GM18858 (cell line): Measurements from ENCODE around the gene RASGRF1.
"Not testable (repeated sequence)": the region's sequence is repeated elsewhere in the genome, so short reads cannot be mapped to it uniquely, and the experiment has no call there.

Source experiments
- ATAC-seq: cut with Tn5 transposase; IDR thresholded peaks from one replicate; pipeline ENCODE4 v1.9.1; 2021; ENCODE audit not compliant: unreplicated experiment

Gene RASGRF1, protein sequence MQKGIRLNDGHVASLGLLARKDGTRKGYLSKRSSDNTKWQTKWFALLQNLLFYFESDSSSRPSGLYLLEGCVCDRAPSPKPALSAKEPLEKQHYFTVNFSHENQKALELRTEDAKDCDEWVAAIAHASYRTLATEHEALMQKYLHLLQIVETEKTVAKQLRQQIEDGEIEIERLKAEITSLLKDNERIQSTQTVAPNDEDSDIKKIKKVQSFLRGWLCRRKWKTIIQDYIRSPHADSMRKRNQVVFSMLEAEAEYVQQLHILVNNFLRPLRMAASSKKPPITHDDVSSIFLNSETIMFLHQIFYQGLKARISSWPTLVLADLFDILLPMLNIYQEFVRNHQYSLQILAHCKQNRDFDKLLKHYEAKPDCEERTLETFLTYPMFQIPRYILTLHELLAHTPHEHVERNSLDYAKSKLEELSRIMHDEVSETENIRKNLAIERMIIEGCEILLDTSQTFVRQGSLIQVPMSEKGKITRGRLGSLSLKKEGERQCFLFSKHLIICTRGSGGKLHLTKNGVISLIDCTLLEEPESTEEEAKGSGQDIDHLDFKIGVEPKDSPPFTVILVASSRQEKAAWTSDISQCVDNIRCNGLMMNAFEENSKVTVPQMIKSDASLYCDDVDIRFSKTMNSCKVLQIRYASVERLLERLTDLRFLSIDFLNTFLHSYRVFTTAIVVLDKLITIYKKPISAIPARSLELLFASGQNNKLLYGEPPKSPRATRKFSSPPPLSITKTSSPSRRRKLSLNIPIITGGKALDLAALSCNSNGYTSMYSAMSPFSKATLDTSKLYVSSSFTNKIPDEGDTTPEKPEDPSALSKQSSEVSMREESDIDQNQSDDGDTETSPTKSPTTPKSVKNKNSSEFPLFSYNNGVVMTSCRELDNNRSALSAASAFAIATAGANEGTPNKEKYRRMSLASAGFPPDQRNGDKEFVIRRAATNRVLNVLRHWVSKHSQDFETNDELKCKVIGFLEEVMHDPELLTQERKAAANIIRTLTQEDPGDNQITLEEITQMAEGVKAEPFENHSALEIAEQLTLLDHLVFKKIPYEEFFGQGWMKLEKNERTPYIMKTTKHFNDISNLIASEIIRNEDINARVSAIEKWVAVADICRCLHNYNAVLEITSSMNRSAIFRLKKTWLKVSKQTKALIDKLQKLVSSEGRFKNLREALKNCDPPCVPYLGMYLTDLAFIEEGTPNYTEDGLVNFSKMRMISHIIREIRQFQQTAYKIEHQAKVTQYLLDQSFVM (N-terminal part only)

GRCh38 chr15:79090487-79091203, at the start of gene RASGRF1:
RASGRF1 (minus strand) TSS chr15:79090780; CDS start chr15:79090498, 282 bp downstream.
- ATAC-seq = no peak

DNA sequence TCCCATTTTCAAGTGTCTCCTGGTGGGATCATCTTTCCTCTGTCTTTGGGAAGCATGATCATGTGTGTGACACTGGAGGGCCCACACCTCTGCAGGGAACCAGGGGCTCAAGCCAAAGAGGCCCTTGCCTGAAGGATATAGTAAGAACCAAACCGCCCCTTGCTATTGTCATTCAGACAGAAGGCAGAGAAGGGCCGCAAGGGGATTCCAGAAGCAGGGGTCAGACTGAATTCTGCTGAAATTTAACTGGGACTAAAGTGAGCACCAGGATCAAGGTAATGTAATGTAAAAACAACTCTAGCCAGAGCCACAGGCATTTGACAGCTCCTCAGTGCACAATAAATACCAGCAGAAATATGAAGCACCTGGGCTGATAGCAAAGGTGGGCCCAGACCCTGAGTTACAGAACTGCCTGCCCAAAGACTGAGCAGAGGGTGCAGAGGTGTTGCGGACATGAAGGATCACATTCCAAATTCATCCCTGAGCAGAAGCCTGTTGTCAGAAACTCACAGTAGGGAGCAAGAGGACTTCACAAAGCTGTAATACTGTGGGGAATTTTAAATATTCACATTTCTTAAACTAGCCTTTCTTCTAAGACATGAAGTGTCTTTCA, 46.0 kb upstream of the RASGRF1 start:
- ATAC-seq = no peak

DNA sequence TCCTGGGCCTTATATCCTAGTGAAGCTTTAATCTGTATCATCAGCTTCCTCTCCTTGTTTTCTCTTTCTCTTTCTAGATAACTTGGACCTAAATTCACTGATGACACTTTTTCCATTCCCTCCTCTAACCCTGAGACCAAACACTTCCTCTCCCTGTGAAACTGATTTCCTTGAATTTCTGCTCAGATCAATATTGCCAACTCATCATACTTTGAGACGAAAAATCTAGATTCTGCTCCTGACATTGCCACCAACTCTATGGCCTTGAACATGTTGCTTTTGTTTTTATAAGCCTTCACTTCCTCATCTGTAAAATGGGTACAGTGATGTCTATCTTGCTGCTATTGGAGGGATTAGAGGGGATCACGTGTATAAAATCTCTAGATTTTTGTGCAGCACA, 42.7 kb upstream of the RASGRF1 start:
- no peak for ATAC-seq

DNA sequence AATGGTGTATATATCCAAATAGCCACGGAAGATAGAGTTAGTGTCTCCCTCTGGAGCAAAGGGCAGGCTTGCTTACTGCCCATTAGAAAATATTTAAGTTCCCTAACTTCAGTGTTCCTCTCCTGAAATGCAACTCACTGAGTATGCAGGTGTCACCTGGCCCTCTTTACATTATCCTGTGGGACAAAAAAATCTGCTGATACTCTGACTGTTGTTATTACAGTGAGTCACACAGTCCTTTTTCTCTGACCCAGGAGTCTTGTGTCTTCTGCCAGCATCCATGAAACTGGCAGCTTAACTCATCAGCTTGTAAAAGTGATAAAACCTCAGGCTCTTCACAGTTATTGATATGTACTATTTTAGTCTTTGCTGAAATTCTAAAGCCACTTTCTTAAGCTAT, 42.2 kb upstream of the RASGRF1 start:
- ATAC-seq = no peak

GRCh38 chr15:79132361-79132760, 41.8 kb upstream of the RASGRF1 start:
- ATAC-seq = no peak

GRCh38 chr15:79130535-79131130, 40.1 kb upstream of the RASGRF1 start:
- ATAC-seq = no peak

GRCh38 chr15:79129235-79129634, 38.7 kb upstream of the RASGRF1 start:
- no peak for ATAC-seq

DNA sequence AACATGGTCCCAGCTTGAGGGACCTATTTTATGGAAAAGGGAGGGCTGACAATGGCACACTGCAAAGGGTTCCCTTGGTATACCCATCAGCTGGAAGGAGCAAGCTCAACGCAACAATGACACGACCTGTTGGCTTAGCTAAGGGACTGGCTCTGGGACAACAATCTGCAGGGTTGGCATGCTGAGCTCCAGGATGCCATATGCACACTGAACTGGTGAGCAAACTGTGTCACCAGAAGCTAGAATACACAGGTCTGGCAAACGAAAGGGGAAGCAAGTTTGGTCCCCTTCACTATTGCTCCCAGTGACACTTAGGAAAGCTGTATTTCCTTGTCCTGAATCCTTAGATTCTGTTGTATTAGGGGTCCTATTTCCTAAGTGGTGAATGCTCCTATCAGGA, 38.0 kb upstream of the RASGRF1 start:
- no peak for ATAC-seq

- ATAC-seq = no peak
These were observed 33.8 kb upstream of the RASGRF1 start for GRCh38 chr15:79124388-79124787.

GRCh38 chr15:79122991-79123390, 32.4 kb upstream of the RASGRF1 start:
- ATAC-seq = no peak

GRCh38 chr15:79122391-79122790, 31.8 kb upstream of the RASGRF1 start:
- no peak for ATAC-seq

GRCh38 chr15:79121571-79121970, 31.0 kb upstream of the RASGRF1 start:
- ATAC-seq = no peak

DNA sequence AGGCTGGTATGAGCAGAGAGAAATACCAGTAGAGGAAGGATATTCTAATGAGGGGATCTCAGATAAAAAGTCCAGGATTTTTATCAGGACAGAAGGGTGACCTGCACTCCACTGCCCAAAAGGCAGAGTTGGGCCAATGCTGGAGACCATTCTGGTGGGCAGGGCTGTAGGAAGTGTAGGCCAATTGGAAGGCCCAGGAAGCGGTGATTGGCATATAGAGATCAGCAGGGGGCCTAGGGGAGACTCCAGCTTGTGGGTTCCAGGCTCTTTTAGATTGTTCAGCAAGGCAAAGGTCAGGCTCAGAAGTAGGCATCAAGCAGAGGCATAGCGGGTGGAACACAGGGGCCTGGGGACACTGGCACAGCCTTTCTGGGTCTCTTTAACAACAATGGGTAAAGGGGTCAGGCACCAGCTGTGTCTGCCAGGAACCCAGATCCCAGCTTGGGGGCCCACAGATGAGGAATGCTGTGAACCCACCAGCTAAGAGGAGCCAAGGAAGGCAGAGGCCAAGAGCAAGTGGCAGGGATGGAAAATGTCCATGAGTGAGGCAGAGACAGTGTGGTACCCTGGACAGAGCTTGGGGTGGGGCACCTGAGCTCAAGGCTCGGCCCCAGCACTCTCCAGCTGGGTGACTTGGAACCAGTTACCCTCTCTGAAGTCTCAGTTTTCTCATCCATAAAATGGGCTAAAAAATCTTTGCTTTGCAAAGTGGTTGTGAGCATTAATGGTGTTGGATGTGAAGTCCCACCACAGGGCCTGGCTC, 27.0 kb upstream of the RASGRF1 start:
- no peak for ATAC-seq

- ATAC-seq = no peak
These were observed 26.2 kb upstream of the RASGRF1 start for GRCh38 chr15:79116771-79117170.

DNA sequence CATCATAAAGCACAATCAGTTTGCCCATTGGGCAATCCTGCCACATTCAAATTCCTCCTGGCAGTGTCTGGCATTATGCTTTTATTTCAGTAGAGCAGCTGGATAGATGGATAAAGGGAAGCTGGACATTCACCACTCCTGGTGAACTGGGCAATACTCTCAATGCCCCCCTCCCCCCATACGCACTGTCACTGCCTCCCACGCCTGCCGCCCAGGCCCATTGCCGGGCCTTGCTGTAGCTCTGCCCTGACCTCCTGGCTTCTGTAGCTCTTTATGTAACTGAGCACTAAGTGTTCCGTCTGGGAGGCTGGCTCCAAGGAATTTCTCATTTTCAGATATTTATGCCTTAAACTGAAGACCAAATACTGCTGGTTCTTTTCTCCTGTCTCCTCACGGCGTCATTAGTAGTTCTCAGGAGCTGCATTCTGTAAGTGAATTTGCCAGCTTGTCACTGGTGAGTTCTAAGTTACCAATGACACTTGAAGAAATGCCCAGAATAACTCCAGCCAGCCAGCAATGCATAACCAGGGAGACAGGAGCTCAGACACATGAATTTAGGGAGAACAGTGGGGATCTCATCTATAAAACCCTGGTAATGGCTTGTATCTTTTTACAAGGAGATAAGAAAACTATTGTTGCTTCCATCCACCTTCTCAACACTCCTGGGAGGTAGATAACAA, 25.5 kb upstream of the RASGRF1 start:
- no peak for ATAC-seq

DNA sequence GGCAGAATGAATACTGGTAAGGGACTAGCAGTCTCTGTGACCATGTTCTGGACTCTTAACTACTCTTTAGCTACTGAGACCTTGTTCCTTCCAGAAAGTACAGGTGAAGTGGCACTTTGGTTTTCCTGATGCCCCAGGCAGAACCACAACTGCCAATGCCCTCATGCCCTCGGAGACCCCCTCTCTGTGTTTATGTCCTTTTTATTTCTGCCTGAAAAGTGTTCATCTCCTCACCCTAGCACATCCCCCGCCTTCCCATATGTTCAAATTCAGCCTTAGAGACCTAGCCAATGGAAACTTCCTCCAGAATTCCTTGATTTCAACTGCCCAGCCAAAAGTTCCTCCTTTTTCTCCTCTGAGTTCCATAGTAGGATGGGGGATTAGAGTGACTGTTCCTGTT, 23.3 kb upstream of the RASGRF1 start:
- no peak for ATAC-seq

DNA sequence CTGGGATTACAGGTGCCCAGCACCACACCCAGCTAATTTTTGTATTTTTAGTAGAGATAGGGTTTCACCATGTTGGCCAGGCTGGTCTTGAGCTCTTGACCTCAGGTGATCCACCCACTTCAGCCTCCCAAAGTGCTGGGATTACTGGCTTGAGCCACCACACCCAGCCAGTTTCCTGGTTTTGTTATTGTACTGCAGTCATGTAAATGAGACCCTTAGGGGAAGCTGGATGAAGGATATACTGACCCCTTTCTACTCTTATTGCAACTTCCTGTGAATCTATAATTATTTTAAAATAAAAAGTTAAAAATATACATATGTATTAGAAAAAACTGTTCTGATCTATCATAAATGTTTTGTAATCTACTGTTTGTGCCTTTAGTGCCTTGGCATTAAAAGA, 20.8 kb upstream of the RASGRF1 start:
- ATAC-seq = not testable (repeated sequence)

DNA sequence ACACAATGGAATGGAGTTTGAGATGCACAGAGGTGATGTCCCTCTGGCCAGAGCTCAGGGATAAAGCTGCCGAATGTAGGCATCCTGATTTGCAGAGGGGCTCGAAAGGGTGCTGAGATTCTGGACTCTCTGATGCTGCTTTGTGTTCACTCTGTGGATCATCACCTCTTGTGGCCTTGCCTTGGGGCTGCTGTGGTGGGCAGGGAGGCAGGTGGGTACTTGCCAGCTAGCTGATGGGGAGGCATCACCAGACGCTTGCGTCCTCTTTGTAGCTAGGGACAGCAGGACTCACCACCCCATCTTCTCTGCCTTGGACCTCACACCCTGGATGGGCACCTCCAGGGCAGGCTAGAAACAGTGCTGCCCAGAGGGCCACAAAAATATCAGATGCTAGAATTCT, 14.6 kb upstream of the RASGRF1 start:
- no peak for ATAC-seq

DNA sequence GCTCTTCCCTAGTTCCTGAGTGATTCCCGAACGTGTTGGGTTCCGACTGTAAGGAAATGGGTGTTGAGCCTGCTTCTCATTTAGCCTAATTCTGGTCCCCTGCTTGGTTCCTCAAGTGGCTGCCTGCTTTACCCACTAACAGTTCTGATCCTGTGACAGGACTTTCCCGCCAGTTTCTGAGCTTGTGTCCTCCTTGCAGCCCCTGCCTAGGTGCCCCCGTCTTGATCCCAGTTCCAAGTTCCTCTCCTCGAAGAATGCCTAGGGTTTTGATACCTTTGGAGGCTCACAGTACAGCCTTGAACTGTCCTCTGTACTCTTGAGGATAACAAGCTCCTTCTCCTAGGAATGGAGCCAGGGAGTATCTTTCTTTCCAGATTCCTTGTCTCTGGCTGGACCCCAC, 12.0 kb upstream of the RASGRF1 start:
- no peak for ATAC-seq
